GM11168 (cell line): Measurements from ENCODE around the gene APOM.

Experiments
- in situ Hi-C: fragments of 300-500 bp; cut with MboI; formaldehyde crosslinking; loops from one replicate; pipeline ENCODE4 v1.12.0; 2022; ENCODE audit warnings: low sequenced_read_pairs; ENCODE audit not compliant: unreplicated experiment

Gene APOM

DNA sequence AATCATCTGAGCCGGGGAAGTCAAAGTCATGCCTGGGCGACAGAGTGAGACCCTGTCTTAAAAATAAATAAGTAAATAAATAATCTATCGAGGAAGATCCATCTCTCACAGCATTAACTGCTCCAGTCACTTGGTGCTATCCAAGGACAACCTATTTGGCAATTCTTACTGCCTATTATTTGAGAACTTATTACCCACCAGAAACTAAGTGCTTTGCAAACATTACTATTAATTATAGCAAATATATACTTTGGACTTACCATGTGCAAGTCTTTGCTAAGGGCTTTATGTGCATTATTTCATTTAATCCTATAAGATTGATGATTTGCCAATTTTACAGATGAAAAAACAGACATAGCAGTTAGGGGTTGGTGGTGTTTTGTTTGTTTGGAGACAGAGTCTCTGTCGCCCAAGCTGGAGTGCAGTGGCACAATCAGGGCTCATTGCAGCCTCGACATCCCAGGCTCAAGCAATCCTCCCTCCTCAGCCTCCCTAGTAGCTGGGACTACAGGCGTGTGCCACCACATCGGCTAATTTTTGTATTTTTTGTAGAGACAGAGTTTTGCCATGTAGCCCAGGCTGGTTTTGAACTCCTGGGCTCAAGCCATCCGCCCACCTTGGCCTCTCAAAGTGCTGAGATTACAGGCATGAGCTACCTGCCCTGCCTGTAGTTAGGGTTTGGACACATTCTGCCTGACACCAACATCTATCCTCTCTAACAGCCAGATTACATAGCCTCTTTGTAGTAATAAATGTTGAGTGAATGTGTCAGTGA is 933 bp upstream of the APOM start:
- in situ Hi-C loops: no loop called here

DNA sequence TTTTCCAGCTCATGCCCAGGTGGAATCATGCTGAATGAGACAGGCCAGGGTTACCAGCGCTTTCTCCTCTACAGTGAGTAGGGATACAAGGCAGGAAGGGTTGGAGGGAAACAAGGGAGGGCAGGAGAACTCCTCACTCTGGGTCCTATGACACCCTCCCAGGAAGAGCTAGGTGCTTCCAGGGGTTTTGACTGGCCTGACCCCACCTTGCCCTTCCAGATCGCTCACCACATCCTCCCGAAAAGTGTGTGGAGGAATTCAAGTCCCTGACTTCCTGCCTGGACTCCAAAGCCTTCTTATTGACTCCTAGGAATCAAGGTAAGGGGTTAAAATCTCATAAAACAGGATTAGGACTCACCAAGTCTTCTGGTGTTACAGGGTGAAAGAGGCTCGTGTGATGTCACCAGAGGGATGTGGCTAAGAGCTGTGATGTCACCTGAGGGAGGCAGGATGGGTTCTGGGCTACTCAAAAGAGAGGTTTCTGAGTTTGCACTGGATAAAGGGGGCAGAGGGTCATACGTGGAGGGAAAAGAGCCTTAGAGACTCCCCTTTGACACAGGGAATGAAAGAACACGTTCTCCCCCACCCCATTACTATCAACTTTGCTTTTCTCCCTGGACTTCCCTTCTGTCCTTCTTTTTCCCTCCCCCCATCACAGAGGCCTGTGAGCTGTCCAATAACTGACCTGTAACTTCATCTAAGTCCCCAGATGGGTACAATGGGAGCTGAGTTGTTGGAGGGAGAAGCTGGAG is 1.9 kb downstream of the APOM start:
- in situ Hi-C loops: no loop called here

DNA sequence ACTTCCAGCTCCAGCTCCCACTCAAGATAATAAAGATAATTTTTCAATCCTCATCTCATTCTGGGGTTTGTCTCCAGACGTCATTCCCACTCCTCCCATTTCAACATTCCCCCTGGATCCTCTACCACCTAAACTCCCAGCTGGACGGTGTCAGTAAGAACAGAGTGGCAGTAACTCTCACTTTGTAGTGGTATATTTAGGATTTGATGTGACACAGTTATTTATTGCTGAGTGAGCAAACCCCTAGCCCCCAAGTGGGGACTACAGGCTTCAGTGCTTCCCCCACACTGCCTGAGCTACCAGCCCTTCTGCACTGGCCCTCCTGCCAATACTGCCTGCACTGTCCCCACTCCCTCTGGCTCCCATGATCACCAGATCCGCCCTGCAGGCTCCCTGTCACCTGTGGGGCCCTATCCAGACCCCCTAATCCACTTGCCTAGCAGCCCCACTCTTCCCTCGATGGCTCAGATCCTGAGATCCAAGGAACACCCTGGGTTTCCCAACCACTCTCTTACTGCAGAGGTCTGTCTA is 2.5 kb downstream of the APOM start:
- in situ Hi-C loops: no loop called here

DNA sequence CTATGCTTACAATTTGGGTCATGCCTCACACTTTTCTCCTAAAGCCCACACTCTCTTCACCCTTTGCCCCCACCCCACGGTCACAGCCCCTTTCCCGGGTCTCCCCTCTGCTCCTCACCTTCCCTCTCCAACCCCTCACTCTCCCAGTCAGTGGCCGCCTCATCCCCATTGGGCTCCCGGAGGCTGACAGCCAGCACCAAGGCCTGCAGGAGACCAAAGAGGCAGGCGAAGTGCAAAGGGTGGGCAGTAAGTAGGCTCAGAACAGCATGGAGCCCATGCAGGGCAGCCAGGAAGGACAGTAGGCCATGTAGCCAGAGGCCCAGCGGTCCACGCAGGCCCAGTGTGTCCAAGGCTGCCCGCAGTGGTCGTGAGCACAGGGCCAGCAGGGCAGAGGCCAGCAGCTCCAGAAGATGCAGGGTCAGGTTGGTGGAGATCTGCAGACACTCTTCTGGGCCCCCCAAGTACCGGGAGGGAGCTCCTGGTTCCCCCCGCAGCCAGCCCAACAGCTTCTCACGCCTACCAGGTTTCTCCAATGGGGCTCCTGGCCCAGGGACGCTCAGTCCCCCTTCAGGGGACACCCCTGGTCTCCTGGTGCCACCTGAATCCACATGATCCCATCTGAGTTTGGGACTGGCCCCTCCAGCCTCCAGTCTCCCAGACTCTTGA is 3.4 kb downstream of the APOM start:
- in situ Hi-C loops: no loop called here

DNA sequence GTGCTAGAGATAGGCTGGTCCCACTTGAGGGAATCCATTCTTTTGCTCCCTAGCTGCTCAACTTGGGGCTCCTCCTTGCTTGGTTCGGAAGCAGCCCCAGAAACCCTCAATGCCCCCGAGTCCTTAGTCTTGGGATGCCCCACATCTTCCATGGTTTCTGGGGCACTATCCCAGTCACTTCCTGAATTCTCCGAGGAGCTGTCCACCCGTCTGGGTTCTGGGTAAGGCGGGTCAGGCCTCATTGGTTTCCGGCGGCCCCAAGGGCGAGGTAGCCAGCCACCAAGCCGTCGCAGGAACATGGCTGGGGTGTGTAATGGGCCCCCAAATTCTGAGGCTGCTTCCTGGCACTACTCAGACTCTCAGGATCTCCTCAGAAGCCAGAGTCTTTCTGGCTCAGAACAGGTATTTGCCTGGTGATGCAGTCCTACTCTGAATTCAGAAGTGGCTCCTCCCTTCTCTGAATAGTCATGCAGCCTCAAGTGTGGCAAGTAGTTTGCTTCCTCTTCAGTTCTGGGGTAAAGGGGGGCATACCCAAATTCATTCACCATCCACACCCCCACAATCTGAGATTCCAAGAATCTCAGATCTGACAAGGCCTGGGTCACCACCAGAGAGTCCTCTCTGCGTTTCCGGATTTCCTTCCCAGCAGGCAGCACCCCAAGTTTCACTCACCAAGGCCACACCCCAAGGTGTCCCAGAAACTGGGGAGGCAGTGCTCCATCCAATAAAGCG is 4.1 kb downstream of the APOM start:
- in situ Hi-C loops: no loop called here

DNA sequence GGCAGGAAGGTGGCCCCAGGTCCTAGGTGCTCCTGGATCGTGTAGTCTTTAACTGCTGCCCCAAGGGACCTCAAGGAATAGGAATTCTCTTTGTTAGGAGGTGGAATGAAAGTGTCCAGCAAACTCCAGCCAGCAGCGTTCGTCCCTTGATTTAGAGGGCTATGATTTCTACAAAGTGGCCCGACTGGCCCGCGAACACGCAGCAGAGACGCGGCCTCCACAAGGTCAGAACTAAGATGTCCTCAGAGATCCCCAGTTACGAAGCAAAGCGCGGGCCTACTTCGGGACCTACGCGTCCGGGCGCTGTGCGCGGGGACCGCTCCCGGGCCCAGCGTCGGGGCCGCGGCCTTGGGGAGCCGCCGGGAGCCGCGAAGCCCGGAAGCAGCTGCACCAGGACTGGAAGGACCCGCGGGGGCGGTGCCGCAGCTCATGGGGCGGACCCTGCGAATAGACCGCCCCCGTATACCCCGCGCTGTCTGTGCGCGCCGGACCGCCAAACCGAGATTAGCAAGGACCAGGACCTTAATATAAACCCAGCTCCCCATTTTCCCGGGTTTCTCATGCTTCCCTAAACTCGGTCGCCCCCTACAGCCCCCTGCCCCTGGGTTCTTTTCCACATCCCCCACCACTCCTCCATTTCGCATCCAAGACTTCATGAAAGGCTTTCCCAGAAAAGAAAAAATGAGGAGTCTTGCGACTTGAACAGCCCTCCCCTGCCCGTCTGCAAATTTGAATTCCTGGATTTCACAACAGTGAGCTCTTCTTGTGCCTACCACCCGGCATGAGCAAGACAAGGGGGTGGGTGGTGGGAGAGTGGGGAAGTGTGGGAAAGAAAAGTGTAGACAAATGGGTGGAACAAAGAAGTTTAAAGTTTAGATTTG is 4.9 kb downstream of the APOM start, which contains the start of gene C6orf47:
Gene C6orf47, minus strand, starts transcription at position 398 of the 881 bp plus-strand sequence. CDS start 831 bp downstream, outside the sequence.
- in situ Hi-C loops: no loop called here

DNA sequence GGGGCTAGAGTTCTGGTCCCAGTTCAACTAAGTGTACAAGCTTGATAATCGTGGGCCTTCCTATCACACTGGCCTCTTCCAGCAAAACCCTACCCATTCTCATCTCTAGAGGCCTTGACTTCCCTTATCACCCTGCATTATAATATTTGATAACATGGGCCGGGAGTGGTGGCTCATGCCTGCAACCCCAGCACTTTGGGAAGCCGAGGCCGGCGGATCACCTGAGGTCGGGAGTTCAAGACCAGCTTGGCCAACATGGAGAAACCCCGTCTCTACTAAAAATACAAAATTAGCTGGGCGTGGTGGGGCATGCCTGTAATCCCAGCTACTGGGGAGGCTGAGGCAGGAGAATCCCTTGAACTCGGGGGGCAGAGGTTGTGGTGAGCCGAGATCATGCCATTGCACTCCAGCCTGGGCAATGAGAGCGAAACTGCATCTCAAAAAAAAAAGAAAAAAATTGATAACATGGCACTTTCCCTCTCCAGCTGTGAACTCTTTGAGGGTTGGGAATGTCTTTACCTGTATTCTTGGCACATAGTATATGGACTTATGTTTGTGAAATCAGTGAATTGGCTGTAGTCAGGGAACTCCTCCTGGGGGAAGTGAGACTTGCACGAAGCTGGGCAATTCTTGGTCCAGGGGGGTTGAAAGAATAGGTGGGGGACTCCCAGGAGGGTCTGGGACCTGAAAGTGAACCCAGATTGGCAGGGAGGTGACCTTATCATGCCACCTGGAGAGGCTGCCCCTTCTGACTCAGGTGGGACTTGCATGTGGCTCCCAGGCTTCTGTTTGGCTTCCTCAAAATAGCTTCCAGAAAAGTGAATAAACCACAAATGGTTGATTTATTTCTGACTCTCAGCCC is 5.8 kb downstream of the APOM start:
- in situ Hi-C loops: no loop called here

DNA sequence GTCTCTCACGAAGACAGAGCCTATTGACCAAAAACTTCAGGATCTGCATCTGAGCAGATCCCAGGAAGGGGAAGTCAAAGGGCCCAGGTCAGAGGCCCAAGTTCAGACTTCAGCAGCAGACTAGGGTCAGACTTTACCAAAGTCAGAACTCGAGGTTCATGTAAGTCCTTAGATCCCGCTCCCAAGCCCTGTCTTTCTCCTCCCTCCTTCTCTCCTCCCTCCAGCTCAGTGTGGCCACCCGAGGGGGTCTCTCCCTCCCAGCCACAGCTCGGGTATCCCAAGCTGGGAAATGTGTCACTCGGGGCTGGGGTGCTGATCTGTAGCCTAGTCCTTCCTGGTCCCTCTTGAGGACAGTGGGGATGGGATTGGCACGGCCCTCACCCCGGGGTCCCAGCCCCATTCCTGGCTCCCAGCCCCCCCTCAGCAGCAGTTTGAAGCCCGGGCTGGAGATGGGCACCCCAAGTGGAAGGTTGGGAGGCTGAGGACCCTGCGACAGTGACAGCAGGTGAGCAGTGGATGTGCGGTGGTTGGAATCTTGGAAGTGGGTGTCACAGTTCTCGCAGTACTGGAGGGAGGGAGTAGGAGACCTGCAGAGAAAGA is 6.5 kb downstream of the APOM start:
- in situ Hi-C loops: no loop called here

DNA sequence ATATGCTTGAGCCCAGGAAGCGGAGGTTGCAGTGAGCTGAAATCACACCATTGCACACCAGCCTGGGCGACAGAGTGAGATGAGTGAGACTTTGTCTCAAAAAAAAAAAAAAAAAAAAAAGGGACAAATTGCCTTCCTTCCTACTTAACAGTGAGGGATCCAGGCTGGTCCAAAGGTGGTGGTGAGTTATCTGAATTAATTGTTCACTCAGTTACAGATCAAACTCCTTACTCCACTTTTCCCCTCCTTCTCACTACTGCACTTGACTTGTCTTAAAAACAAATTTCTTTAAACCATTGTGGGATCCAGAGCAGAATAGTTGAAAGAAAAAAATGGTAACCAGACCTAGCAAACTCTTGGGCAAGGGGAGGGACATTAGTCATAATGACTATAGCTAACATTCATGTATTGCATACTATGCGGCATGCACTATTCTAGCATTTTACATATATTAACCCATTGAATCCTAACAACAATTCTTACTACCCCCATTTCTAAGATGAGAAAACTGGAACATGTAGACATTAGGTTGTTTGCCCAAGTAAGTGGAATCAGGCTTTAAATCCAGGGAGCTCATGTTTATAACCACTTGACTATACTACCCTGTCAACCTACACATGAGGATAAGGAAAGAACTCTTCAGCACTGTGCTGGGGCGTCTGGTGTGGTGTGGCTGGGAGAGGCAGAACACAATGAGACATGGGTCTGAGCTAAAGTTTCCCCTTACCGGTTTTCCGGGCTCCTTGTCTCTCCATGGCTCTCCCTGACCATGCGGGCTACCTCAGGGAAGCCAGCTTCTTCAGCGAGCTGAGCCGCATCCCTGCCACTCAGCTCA is 7.6 kb downstream of the APOM start:
- in situ Hi-C loops: no loop called here

DNA sequence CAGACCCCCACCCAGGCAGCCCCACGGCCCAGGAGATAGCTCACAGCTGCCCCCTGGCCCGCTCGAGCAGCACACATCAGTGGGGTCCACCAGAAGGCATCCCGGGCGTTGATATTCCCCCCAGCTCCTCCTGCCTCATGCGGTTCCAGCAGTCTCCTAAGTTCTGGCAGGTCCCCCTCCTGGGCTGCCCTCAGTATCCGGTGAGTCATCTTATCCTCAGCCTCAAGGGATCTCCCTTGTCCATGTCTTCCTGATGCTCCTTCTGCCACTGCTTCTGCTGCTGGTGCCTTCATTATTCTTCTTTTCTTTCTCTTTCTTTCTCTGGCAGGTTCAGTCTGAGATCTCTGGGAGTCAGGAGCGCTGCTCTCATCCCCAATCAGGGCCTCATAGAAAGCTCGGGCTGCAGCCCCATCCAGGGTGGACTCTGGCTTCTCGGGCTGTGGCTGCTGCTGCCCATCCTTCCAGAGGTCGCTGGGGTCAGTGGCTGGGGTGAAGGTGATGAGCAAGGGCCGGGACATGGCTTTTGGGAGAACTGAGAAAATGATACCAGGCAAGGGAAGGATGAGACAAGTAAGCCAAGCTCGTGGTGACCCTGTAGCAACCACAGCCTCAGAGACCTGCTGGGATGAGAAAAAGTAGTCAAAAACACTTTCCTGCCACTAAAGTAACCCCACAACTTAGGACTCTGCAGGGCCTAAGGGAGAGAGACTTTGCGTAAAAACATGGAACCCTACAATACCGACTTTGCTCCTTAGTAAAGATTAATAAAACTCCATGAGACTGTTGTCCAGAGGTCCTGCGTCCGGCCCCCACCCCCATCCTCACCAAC is 8.5 kb downstream of the APOM start:
- in situ Hi-C loops: no loop called here

DNA sequence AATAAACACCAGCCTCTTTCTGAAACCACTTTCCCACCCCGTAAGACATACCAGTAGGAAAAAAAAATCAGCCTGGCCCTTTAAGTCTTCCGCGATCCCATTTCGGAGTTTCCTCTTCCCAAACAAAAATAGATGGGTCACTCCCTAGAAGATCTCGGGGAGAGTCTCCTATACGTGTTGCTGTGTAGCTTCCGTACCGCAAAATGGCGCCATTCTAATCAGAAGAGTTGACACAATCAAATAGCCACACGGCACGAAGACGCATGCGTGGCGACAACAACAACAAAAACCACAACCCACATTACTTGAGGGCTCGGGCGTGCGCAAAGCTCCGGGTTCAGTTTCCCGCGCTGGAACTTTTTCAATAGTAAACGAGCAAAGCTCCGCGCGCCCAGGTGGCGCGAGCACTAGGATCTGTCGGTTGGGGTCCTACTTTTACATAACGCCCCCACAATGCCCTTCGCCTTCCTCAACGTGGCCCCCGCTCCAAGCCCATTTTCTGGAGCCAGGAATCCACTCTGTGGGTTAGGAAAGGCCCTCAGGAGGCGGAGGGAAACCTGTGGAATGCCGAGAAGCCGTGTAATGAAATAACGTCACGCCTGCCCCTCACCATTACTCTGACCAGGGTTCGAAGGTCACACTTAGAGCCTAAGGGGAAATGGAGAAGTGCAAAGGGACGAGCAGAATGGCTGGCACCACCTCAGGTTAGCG is 9.3 kb downstream of the APOM start, which contains the start of gene GPANK1:
Gene GPANK1, minus strand, starts transcription at position 208 of the 711 bp plus-strand sequence. CDS start 519 bp downstream, outside the sequence.
- in situ Hi-C loops: no loop called here

DNA sequence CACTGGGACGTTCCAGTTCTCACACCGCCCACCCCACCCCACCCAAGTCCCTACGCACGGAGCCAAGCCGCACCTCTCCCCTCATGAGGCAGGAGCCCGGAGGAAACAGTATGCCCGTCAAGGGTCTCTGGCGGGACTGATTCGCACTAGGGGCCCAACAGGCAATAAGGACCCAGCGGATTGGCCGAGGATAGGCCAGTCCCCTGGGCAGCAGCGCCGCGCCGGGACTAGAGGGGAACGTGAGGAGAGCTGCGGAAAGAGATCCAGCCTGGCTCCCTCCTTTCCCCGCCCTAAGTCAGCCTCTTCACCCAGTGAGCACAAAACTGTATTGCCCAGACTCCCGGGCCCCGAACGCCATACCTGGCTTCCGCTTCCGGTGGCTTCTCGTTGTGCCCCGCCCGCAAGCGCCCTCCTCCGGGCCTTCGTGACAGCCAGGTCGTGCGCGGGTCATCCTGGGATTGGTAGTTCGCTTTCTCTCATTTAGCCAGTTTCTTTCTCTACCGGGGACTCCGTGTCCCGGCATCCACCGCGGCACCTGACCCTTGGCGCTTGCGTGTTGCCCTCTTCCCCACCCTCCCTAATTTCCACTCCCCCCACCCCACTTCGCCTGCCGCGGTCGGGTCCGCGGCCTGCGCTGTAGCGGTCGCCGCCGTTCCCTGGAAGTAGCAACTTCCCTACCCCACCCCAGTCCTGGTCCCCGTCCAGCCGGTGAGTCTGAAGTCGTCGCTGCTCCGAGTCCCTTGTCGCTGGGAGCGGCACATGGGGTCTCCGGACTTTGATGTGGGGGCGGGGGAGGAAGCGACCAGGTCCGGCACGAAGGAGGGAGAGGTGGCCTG is 10.0 kb downstream of the APOM start, which contains the start of gene CSNK2B:
Gene CSNK2B, plus strand, starts transcription at position 580 of the 836 bp plus-strand sequence. CDS start 752 bp downstream, outside the sequence.
- in situ Hi-C loops: no loop called here

DNA sequence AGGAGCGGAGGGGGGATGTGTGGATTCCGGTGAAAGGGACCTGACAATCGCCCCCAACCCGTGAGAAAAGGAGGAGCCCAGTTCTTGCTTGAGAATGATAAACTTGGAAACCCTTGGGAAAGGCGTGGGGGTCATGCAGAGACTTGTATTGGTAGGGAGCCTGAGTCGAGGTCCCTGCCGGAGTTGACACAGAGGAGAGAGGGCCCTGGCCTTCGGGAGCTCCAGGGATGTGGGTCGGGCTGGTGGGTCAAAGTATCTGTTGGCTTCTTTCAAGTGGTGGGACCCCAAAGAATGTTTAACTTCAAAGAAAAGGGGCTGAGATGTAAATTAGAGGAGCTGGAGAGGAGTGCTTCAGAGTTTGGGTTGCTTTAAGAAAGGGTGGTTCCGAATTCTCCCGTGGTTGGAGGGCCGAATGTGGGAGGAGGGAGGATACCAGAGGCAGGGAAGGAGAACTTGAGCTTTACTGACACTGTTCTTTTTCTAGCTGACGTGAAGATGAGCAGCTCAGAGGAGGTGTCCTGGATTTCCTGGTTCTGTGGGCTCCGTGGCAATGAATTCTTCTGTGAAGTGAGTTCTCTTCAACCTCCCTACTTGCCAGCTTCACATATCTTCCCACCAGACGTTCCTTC is 10.8 kb downstream of the APOM start:
- in situ Hi-C loops: no loop called here

DNA sequence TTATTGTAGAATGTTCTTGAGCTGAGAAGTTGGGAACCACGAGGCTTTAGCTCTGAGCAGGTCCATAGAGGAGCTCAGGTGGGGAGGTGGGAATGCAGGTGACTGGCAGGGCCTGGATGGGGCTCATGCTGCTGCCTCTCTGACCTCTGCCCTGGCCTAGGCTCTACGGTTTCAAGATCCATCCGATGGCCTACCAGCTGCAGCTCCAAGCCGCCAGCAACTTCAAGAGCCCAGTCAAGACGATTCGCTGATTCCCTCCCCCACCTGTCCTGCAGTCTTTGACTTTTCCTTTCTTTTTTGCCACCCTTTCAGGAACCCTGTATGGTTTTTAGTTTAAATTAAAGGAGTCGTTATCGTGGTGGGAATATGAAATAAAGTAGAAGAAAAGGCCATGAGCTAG is 14.0 kb downstream of the APOM start, which contains the start of gene LY6G5B:
Gene LY6G5B, plus strand, starts transcription at position 301 of the 400 bp plus-strand sequence. CDS start 975 bp downstream, outside the sequence.
- in situ Hi-C loops: no loop called here
